B cell (primary cell): ENCODE results near the gene IL17F. TPM values are rescaled to one million over a fixed set of nuclear protein-coding genes. Genes with fewer than 3 reads are reported as not detected.

ENCODE experiments used
- ATAC-seq: fragments of 200-7000 bp; cut with Tn5 transposase; one replicate; pipeline ENCODE4 v1.10.0; 2021; ENCODE audit warnings: low read depth, mild to moderate bottlenecking, moderate number of reproducible peaks, moderate library complexity
- CTCF ChIA-PET: fragments of 350-600 bp; sonication (Branson Sonifier 250); formaldehyde crosslinking; loops from one replicate; lab custom pipeline; 2021; ENCODE audit warnings: antibody characterized with exemption, inconsistent platforms; lab: Charles Lee
- POLR2A ChIA-PET: fragments of 350-600 bp; sonication (Branson Sonifier 250); formaldehyde crosslinking; loops from one replicate; lab custom pipeline; 2021; ENCODE audit warnings: antibody characterized with exemption; lab: Charles Lee
- DNase-seq: peaks from one replicate; pipeline ENCODE4 v3.0.0; 2013
- H2AFZ ChIP-seq: 2 replicates; pipeline ENCODE4 v1.6.1; 2012; ENCODE audit warnings: mild to moderate bottlenecking, low read depth, low read length; ENCODE audit not compliant: insufficient read depth, poor library complexity, severe bottlenecking
- H3K27ac ChIP-seq, 2 donors: 1 replicate in 1 of 2; 2 replicates in 1 of 2; pipeline ENCODE4 v1.5.1; 2012 to 2013; ENCODE audit warnings: low read length in 2 of 2, mild to moderate bottlenecking in 2 of 2, moderate library complexity in 1 of 2
- H3K27me3 ChIP-seq, 4 experiments: fragments of 200-600 bp in 1 of 4; sonication (generic) in 1 of 4; replicated peaks in 1 of 4; 1 replicate in 2 of 4; 2 replicates in 2 of 4; pipeline versions ENCODE4 v1.6.1 to v1.7.0; 2013 to 2016; ENCODE audit warnings: low read length in 3 of 4, mild to moderate bottlenecking in 2 of 4, mixed read lengths in 1 of 4, moderate library complexity in 1 of 4; ENCODE audit not compliant: insufficient read depth in 4 of 4, control insufficient read depth in 3 of 4; ENCODE audit errors: control extremely low read depth in 1 of 4
- H3K36me3 ChIP-seq, 2 experiments: replicated peaks in 1 of 2; 1 replicate in 1 of 2; 2 replicates in 1 of 2; pipeline versions ENCODE4 v1.6.1 to v1.7.1; 2013; ENCODE audit warnings: low read length in 1 of 2; ENCODE audit not compliant: insufficient read depth in 2 of 2, control insufficient read depth in 1 of 2; ENCODE audit errors: control extremely low read depth in 1 of 2, extremely low read depth in 1 of 2
- H3K4me1 ChIP-seq, 2 donors: fragments of 200-600 bp in 1 of 2; sonication (generic) in 1 of 2; 1 replicate in 1 of 2; 2 replicates in 1 of 2; pipeline versions ENCODE4 v1.5.1 to v1.6.1; 2013 to 2017; ENCODE audit warnings: low read length in 2 of 2; ENCODE audit not compliant: control insufficient read depth in 2 of 2, insufficient read depth in 2 of 2
- H3K4me2 ChIP-seq: replicated peaks from 2 replicates; pipeline ENCODE3; 2012; ENCODE audit warnings: mild to moderate bottlenecking, low read depth, low read length; ENCODE audit not compliant: poor library complexity, severe bottlenecking
- H3K4me3 ChIP-seq, 5 experiments: fragments of 200-600 bp in 1 of 5; sonication (generic) in 1 of 5; 1 replicate in 3 of 5; 2 replicates in 2 of 5; pipeline versions ENCODE4 v1.5.1 to v1.7.0; 2011 to 2016; ENCODE audit warnings: low read length in 4 of 5, mild to moderate bottlenecking in 4 of 5, low read depth in 2 of 5, control low read depth in 1 of 5, moderate library complexity in 1 of 5; ENCODE audit not compliant: insufficient read depth in 1 of 5; ENCODE audit errors: control extremely low read depth in 1 of 5, extremely low read depth in 1 of 5
- H3K79me2 ChIP-seq: fragments of 200-600 bp; sonication (generic); one replicate; pipeline ENCODE4 v1.6.0; 2016; ENCODE audit warnings: low read length; ENCODE audit not compliant: control insufficient read depth, insufficient read depth
- H3K9ac ChIP-seq: fragments of 200-600 bp; sonication (generic); 2 replicates; pipeline ENCODE4 v1.6.1; 2017; ENCODE audit warnings: mild to moderate bottlenecking, low read length, moderate library complexity
- H3K9me3 ChIP-seq, 3 donors: one replicate each; pipeline versions ENCODE4 v1.6.1 to v1.7.1; 2013; ENCODE audit warnings: low read length in 2 of 3; ENCODE audit not compliant: control insufficient read depth in 2 of 3, insufficient read depth in 1 of 3; ENCODE audit errors: control extremely low read depth in 1 of 3
- H4K20me1 ChIP-seq: 2 replicates; pipeline ENCODE4 v1.6.0; 2012; ENCODE audit warnings: mild to moderate bottlenecking, low read length; ENCODE audit not compliant: insufficient read depth, control insufficient read depth, poor library complexity, severe bottlenecking
- H3K27ac Mint-ChIP-seq: one replicate; pipeline ENCODE4 v1.8.0; 2021; ENCODE audit warnings: mixed read lengths
- H3K27me3 Mint-ChIP-seq: one replicate; pipeline ENCODE4 v1.8.0; 2021; ENCODE audit warnings: mixed read lengths
- H3K4me1 Mint-ChIP-seq: one replicate; pipeline ENCODE4 v1.8.0; 2021; ENCODE audit warnings: mixed read lengths
- H3K4me3 Mint-ChIP-seq: one replicate; pipeline ENCODE4 v1.8.0; 2021; ENCODE audit warnings: mixed read lengths
- H3K9me3 Mint-ChIP-seq: one replicate; pipeline ENCODE4 v1.8.0; 2022; ENCODE audit warnings: mixed read lengths; ENCODE audit not compliant: insufficient read depth
- CTCF ChIP-seq: fragments of 200-600 bp; IDR thresholded peaks from one replicate; pipeline ENCODE4 v1.8.0; 2022; ENCODE audit warnings: antibody characterized with exemption, mild to moderate bottlenecking
- EZH2 ChIP-seq: IDR thresholded peaks from 2 replicates; pipeline ENCODE4 v1.6.1; 2012; ENCODE audit warnings: borderline replicate concordance, low read depth, mild to moderate bottlenecking, moderate library complexity, low read length; ENCODE audit not compliant: insufficient read depth, poor library complexity, severe bottlenecking
- WGBS: methylation state at CpG from one replicate; pipeline ENCODE4 v1.1.5; 2013; ENCODE audit warnings: missing lambda C conversion rate; ENCODE audit not compliant: insufficient coverage; 5-methylcytosine and 5-hydroxymethylcytosine counted together
- intact Hi-C: fragments of 100-400 bp; cut with micrococcal nuclease; formaldehyde crosslinking; loops from one replicate; pipeline ENCODE4 v1.10.0; 2022
- polyA plus RNA-seq: library from polyadenylated mRNA; depleted of rRNA; stranded (reverse); fragments of >200 nt; gene quantifications from 2 replicates; pipeline ENCODE4 v1.2.3, GENCODE V29; 2012
- total RNA-seq, 2 donors: library from RNA; stranded (reverse); fragments of 120-200 nt in 1 of 2; gene quantifications; 1 replicate in 1 of 2; 2 replicates in 1 of 2; pipeline versions ENCODE4 v1.2.3 to v1.2.4, GENCODE V29; 2013 to 2022

IL17F gene
- total and polyA plus RNA-seq, 2 donors (not counting 1 experiment from before 2014, with no cell fraction given) = not detected

DNA sequence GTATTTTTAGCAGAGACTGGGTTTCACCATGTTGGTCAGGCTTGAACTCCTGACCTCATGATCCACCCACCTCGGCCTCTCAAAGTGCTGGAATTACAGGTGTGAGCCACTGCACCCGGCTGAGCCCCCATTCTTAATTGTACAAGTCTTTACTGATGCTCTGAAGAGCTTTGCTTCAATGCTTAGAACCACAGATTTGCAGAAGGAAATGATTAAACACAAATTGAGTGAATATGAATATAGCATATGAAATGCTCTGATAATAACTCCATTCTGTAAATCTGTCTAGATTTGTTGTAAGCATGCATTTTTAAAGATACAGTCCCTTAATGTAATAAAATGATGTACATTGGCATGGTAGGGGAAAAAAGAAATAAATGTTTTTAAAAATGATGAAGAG lies 44.5 kb upstream of the IL17F start:
- intact Hi-C loops = loop anchor here (5.0 to 10.0 kb wide), 2 partner anchors 208 to 1256 kb away; partner anchors contain the start of gene GCLC
- ATAC-seq (no peak), DNase-seq (no peak)
- Histone ChIP-seq H3K4me2 (no peak overlapping the region), H3K9ac (no peak overlapping the region), H3K9me3 (no peaks in the 10 kb centered on the region), H3K36me3 (no peaks in the 10 kb centered on the region), H3K79me2 (peaks cover 4% of the 10 kb centered on the region), H4K20me1 (no peaks in the 10 kb centered on the region), H3K27me3 (no peaks in the 10 kb centered on the region), H2AFZ (no peak overlapping the region), H3K4me1 (peaks cover 8% of the 10 kb centered on the region in 2 donors), H3K4me3 (no peak overlapping the region), H3K27ac (no peak overlapping the region)
- CTCF ChIA-PET = interaction anchor here (0.9 to 7.5 kb wide), 9 partner anchors 10 to 253 kb away, joined by 3 to 79 read pairs (median 4); partner anchors contain the start of genes EFHC1 and PAQR8
- H3K27me3 Mint-ChIP-seq = no peaks in the 10 kb centered on the region
- H3K9me3 Mint-ChIP-seq = no peaks in the 10 kb centered on the region
- H3K27ac Mint-ChIP-seq = no peak overlapping the region
- H3K4me1 Mint-ChIP-seq = peaks cover 9% of the 10 kb centered on the region
- POLR2A ChIA-PET = interaction anchor here (0.7 kb wide), 1 partner anchor 113 kb away, joined by 5 read pairs; no protein-coding TSS in a partner anchor
- 14% methylated on average over 1 of the region's 2 CpGs for WGBS
- no peak overlapping the region for H3K4me3 Mint-ChIP-seq
- TF ChIP-seq EZH2 (no peak), CTCF (no peak)

GRCh38 chr6:52288216-52288615 lies 43.9 kb upstream of the IL17F start:
- TF ChIP-seq EZH2 = no peak
- no peak for TF ChIP-seq CTCF
- Histone ChIP-seq H3K4me2 (no peak overlapping the region), H3K9ac (no peak overlapping the region), H3K4me1 (peaks cover 13 to 14% of the 10 kb centered on the region in 2 donors), H3K79me2 (peaks cover 10% of the 10 kb centered on the region), H3K27me3 (no peaks in the 10 kb centered on the region), H3K9me3 (no peaks in the 10 kb centered on the region), H3K27ac (no peak overlapping the region), H4K20me1 (peaks cover 4% of the 10 kb centered on the region), H3K4me3 (no peak overlapping the region), H3K36me3 (no peaks in the 10 kb centered on the region), H2AFZ (no peak overlapping the region)
- no peak overlapping the region for H3K27ac Mint-ChIP-seq
- 98% methylated on average over 6 of the region's 7 CpGs for WGBS
- ChIA-PET POLR2A (interaction anchor here (0.7 kb wide), 1 partner anchor 114 kb away, joined by 5 read pairs; no protein-coding TSS in a partner anchor), CTCF (interaction anchor here (1.2 to 7.5 kb wide), 8 partner anchors 11 to 210 kb away, joined by 3 to 174 read pairs (median 12); partner anchors contain the start of genes EFHC1 and PAQR8)
- peaks cover 13% of the 10 kb centered on the region for H3K4me1 Mint-ChIP-seq
- H3K9me3 Mint-ChIP-seq = no peaks in the 10 kb centered on the region
- H3K4me3 Mint-ChIP-seq = no peak overlapping the region
- intact Hi-C loops = loop anchor here (5.0 to 10.0 kb wide), 2 partner anchors 209 to 1257 kb away; partner anchors contain the start of gene GCLC
- no peaks in the 10 kb centered on the region for H3K27me3 Mint-ChIP-seq
- DNase-seq (no peak), ATAC-seq (no peak)
